Bronchial epithelial cell (primary cell): ENCODE data around the gene PRXL2A. TPM values are rescaled to one million over a fixed set of nuclear protein-coding genes. Genes with fewer than 3 reads are reported as not detected.

Experiments
- DNase-seq: peaks from one replicate; pipeline ENCODE4 v3.0.0-alpha.2; 2010; ENCODE audit warnings: low read depth
- FAIRE-seq: peaks from 2 replicates; lab custom pipeline; 2011; peaks lifted over from hg19 to GRCh38; lab: Jason Lieb, UNC
- H3K27me3 ChIP-seq: 2 replicates; pipeline ENCODE4 v1.5.1; 2011; ENCODE audit warnings: low read length; ENCODE audit not compliant: control insufficient read depth, insufficient read depth
- H3K36me3 ChIP-seq: 2 replicates; pipeline ENCODE4 v1.5.1; 2011; ENCODE audit warnings: low read length; ENCODE audit not compliant: control insufficient read depth, insufficient read depth
- H3K4me3 ChIP-seq: 2 replicates; pipeline ENCODE4 v1.5.1; 2011; ENCODE audit warnings: mild to moderate bottlenecking, low read depth, low read length, control low read depth
- CTCF ChIP-seq: IDR thresholded peaks from 2 replicates; pipeline ENCODE4 v1.5.1; 2011; ENCODE audit warnings: mild to moderate bottlenecking, moderate library complexity, low read length, control low read depth, inconsistent platforms; ENCODE audit not compliant: insufficient read depth, severe bottlenecking
- total RNA-seq: library from RNA; depleted of rRNA; stranded (reverse); fragments of >200 nt; gene quantifications from 2 replicates; pipeline ENCODE4 v1.2.1, GENCODE V29; 2014

The PRXL2A gene
- total RNA-seq, 1 donor from 2014 or later: 50.3 TPM

GRCh38 chr10:80373502-80373901, 34.8 kb upstream of the PRXL2A start:
- peak; percentile 66 for FAIRE-seq
- no peak for TF ChIP-seq CTCF

GRCh38 chr10:80379701-80380100, 28.6 kb upstream of the PRXL2A start:
- DNase-seq (no peak), FAIRE-seq (no peak)
- Histone ChIP-seq H3K36me3 (no peaks in the 10 kb centered on the region), H3K4me3 (no peak overlapping the region), H3K27me3 (no peaks in the 10 kb centered on the region)
- no peak for TF ChIP-seq CTCF

More at GRCh38 chr10:80373502-80373901, 34.8 kb upstream of the PRXL2A start:
- peaks cover 1% of the 10 kb centered on the region for H3K27me3 ChIP-seq
- H3K4me3 ChIP-seq: no peak overlapping the region
- no peaks in the 10 kb centered on the region for H3K36me3 ChIP-seq
- DNase-seq: no peak

- FAIRE-seq: no peak
- no peak for TF ChIP-seq CTCF
- Histone ChIP-seq H3K27me3 (no peaks in the 10 kb centered on the region), H3K36me3 (no peaks in the 10 kb centered on the region), H3K4me3 (no peak overlapping the region)
- no peak for DNase-seq
These were observed 28.2 kb upstream of the PRXL2A start for GRCh38 chr10:80380185-80380584.

GRCh38 chr10:80382989-80383388, 25.4 kb upstream of the PRXL2A start:
- no peak for FAIRE-seq
- no peaks in the 10 kb centered on the region for H3K36me3 ChIP-seq
- H3K4me3 ChIP-seq: no peak overlapping the region
- peak; percentile 63 for TF ChIP-seq CTCF
- peak; percentile 48 for DNase-seq
- no peaks in the 10 kb centered on the region for H3K27me3 ChIP-seq

- TF ChIP-seq CTCF: no peak
- Histone ChIP-seq H3K27me3 (no peaks in the 10 kb centered on the region), H3K4me3 (no peak overlapping the region), H3K36me3 (no peaks in the 10 kb centered on the region)
- DNase-seq (no peak), FAIRE-seq (no peak)
These were observed 17.6 kb upstream of the PRXL2A start for GRCh38 chr10:80390740-80391139.

- TF ChIP-seq CTCF: no peak
- FAIRE-seq: no peak
- Histone ChIP-seq H3K4me3 (no peak overlapping the region), H3K27me3 (no peaks in the 10 kb centered on the region), H3K36me3 (no peaks in the 10 kb centered on the region)
- DNase-seq: peak; percentile 40
These were observed 16.1 kb upstream of the PRXL2A start for GRCh38 chr10:80392250-80392649.
